GM04504 (cell line): ENCODE measurements around the gene CDX2.
"Not testable (repeated sequence)": the region's sequence is repeated elsewhere in the genome, so short reads cannot be mapped to it uniquely, and the experiment has no call there.

Experiments used
- DNase-seq: peaks from one replicate; pipeline ENCODE4 v3.0.0-alpha.2; 2012; ENCODE audit warnings: low read depth

The CDX2 gene

GRCh38 chr13:27964741-27965323, 4.3 kb downstream of the CDX2 start:
- no peak for DNase-seq

GRCh38 chr13:27964206-27964605, 4.9 kb downstream of the CDX2 start:
- DNase-seq = not testable (repeated sequence)

GRCh38 chr13:27963491-27963890, 5.6 kb downstream of the CDX2 start:
- DNase-seq = no peak

GRCh38 chr13:27962982-27963381, 6.1 kb downstream of the CDX2 start:
- no peak for DNase-seq

GRCh38 chr13:27962128-27962841, 6.8 kb downstream of the CDX2 start:
- no peak for DNase-seq

- DNase-seq = no peak
Observed at GRCh38 chr13:27961227-27962085, 7.7 kb downstream of the CDX2 start.

- DNase-seq = no peak
Observed at GRCh38 chr13:27960362-27961226, 8.5 kb downstream of the CDX2 start.

- DNase-seq = no peak
Observed at GRCh38 chr13:27959976-27960361, 9.1 kb downstream of the CDX2 start.

- DNase-seq = no peak
Observed at GRCh38 chr13:27956576-27957300, 12.4 kb downstream of the CDX2 start.

GRCh38 chr13:27955014-27955591, 14.0 kb downstream of the CDX2 start:
- no peak for DNase-seq

- no peak for DNase-seq
Observed at GRCh38 chr13:27954406-27954851, 14.7 kb downstream of the CDX2 start.

GRCh38 chr13:27953676-27954405, 15.3 kb downstream of the CDX2 start:
- peak; percentile 35 for DNase-seq

GRCh38 chr13:27952876-27953675, 16.0 kb downstream of the CDX2 start:
- no peak for DNase-seq

GRCh38 chr13:27942972-27943371, 26.1 kb downstream of the CDX2 start:
- no peak for DNase-seq

- DNase-seq = no peak
Observed at GRCh38 chr13:27933580-27934328, 35.4 kb downstream of the CDX2 start.

- DNase-seq = no peak
Observed at GRCh38 chr13:27933118-27933517, 36.0 kb downstream of the CDX2 start.

GRCh38 chr13:27929868-27930267, 39.2 kb downstream of the CDX2 start:
- no peak for DNase-seq
